AG04449 (cell line): Measurements from ENCODE around the gene FLT4.
"Not testable (repeated sequence)": the region's sequence is repeated elsewhere in the genome, so short reads cannot be mapped to it uniquely, and the experiment has no call there.

ENCODE experiments used
- CTCF ChIA-PET: fragments of 350-600 bp; formaldehyde crosslinking; extraction: SDS; loops from one replicate; lab custom pipeline; 2021; ENCODE audit warnings: antibody characterized with exemption; lab: Yijun Ruan, JAX
- POLR2A ChIA-PET: fragments of 400-600, 350-600 bp; formaldehyde crosslinking; extraction: SDS; loops from one replicate; lab custom pipeline; 2020; ENCODE audit warnings: antibody characterized with exemption, inconsistent platforms; lab: Yijun Ruan, JAX
- DNase-seq: peaks from one replicate; pipeline ENCODE4 v3.0.0-alpha.2; 2010; ENCODE audit warnings: low read depth, low spot score
- H3K4me3 ChIP-seq: 2 replicates; pipeline ENCODE4 v1.5.1; 2011; ENCODE audit warnings: low read depth, mild to moderate bottlenecking, control low read depth, low read length
- TF ChIP-seq, protein P1 (sequence below): IDR thresholded peaks from one replicate; pipeline ENCODE4 v1.5.1; 2011; ENCODE audit warnings: mild to moderate bottlenecking, moderate library complexity, low read length, control low read depth, inconsistent platforms; ENCODE audit not compliant: insufficient read depth; ENCODE audit errors: missing control alignments

Gene FLT4

GRCh38 chr5:180682560-180682959, 33.2 kb upstream of the FLT4 start:
- ChIA-PET POLR2A (no interaction called here), CTCF (no interaction called here)
- no peak overlapping the region for H3K4me3 ChIP-seq
- TF ChIP-seq, protein P1, sequence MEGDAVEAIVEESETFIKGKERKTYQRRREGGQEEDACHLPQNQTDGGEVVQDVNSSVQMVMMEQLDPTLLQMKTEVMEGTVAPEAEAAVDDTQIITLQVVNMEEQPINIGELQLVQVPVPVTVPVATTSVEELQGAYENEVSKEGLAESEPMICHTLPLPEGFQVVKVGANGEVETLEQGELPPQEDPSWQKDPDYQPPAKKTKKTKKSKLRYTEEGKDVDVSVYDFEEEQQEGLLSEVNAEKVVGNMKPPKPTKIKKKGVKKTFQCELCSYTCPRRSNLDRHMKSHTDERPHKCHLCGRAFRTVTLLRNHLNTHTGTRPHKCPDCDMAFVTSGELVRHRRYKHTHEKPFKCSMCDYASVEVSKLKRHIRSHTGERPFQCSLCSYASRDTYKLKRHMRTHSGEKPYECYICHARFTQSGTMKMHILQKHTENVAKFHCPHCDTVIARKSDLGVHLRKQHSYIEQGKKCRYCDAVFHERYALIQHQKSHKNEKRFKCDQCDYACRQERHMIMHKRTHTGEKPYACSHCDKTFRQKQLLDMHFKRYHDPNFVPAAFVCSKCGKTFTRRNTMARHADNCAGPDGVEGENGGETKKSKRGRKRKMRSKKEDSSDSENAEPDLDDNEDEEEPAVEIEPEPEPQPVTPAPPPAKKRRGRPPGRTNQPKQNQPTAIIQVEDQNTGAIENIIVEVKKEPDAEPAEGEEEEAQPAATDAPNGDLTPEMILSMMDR = no peak
- no peak for DNase-seq

GRCh38 chr5:180682008-180682407, 32.6 kb upstream of the FLT4 start:
- DNase-seq, CTCF ChIA-PET, H3K4me3 ChIP-seq, POLR2A ChIA-PET: not testable (repeated sequence)

- DNase-seq, CTCF ChIA-PET, H3K4me3 ChIP-seq: not testable (repeated sequence)
- POLR2A ChIA-PET = interaction anchor here (0.7 kb wide), 1 partner anchor 36 kb away, joined by 5 read pairs; no protein-coding TSS in a partner anchor
Measured at GRCh38 chr5:180678319-180678718, 28.9 kb upstream of the FLT4 start.

DNA sequence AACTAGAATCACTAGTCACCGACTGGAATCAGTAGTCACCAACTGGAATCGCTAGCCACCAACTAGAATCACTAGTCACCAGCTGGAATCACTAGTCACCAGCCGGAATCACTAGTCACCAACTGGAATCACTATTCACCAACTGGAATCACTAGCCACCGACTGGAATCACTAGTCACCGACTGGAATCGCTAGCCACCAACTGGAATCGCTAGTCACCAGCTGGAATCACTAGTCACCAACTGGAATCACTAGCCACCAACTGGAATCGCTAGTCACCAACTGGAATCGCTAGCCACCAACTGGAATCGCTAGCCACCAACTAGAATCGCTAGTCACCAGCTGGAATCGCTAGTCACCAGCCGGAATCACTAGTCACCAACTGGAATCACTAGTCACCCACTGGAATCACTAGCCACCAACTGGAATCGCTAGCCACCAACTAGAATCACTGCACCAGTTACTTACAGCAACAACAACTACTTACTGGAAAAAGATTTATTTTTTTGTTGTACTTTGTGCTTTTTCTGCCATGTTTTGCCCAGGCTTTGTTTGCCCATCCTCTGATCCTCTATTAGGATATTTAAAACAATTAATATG, 25.7 kb upstream of the FLT4 start:
- ChIA-PET POLR2A (no interaction called here), CTCF (no interaction called here)
- H3K4me3 ChIP-seq = no peak overlapping the region
- TF ChIP-seq, protein P1 = no peak
- DNase-seq = no peak

DNA sequence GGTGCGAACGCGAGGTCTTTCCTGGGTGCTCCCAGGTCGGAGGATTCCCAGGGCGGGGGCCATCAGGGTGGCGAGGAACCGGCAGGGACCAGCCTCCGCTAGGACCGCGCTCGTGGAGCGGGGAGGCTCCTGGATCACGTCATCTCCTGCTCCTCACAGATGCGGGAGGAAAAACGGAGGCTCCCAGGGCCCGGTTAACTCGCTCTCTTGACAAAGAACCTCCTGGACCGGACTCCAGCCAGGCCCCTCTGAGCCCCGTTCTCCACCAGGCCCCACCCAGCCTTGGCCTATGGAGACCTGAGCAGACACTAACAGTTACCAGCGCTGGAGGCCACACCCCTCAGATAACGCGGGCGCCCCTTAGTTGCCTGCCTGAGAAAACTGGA, 24.7 kb upstream of the FLT4 start:
- POLR2A ChIA-PET, CTCF ChIA-PET, H3K4me3 ChIP-seq, DNase-seq: not testable (repeated sequence)

DNA sequence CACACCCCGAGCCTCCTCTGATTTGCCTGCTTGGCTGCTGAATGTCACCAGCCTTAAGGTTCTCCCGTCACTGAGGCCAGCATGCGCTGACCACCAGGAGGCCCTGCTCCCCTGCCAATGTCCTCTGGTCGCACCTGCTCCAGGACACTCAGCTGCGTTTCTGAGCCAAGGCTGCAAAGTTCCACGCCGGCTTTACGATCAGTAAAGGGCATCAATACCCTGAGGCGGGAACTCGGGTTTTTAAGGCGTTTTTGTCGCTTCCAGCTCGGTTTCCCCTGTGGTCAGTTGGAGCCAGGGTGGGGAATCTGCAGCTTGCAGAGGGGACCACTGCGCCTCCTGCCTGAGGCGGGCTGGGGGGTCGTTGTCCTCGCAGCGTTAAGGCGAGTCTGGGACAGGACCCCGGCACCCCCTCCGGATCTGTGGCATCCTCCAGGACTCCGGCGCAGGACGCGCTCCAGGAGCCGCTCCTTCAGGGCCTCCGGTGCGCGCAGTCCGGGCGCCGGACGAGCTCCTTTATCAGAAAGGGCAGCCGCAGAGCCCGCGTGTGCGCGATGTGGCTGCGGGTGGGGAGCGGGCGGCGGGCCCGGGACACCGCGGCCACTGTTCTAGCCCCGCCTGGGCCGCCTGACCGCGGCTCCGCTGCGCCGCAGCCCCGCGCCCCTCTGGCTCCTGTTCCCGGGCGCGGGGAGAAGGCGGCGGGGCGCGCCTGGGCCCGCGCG, 24.1 kb upstream of the FLT4 start:
- no peak for DNase-seq
- ChIA-PET POLR2A (no interaction called here), CTCF (no interaction called here)

DNA sequence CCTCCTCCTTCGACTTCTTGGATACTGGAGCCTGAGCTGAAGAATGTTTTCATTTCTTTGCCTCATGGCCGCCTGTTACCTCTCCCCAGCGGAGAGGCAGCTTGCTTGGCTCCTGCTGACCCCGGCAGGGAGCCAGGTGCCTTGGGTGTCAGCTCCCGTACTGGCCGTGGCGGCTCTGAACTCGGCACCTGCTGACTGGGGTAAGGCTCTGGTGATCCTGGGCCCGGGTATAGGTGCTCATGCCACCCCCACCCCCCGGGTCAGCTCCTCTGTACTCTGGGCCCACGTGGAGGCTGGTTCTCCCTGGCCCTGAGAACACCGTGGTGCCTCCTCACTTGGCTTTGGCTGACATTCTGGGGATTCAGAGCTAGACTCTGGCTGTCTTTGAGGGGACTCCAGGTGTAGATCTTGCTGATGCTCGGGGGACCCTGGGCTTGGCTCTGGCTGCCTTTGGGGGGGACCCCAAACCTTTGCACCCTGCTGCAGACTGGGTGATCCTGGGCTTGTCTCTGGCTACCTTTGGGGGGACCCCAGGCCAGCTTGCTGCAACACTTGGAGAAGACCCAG, 22.6 kb upstream of the FLT4 start:
- CTCF ChIA-PET, H3K4me3 ChIP-seq, POLR2A ChIA-PET: not testable (repeated sequence)

More for the DNA sequence above, 24.1 kb upstream of the FLT4 start:
- TF ChIP-seq, protein P1 = no peak
- no peak overlapping the region for H3K4me3 ChIP-seq

DNA sequence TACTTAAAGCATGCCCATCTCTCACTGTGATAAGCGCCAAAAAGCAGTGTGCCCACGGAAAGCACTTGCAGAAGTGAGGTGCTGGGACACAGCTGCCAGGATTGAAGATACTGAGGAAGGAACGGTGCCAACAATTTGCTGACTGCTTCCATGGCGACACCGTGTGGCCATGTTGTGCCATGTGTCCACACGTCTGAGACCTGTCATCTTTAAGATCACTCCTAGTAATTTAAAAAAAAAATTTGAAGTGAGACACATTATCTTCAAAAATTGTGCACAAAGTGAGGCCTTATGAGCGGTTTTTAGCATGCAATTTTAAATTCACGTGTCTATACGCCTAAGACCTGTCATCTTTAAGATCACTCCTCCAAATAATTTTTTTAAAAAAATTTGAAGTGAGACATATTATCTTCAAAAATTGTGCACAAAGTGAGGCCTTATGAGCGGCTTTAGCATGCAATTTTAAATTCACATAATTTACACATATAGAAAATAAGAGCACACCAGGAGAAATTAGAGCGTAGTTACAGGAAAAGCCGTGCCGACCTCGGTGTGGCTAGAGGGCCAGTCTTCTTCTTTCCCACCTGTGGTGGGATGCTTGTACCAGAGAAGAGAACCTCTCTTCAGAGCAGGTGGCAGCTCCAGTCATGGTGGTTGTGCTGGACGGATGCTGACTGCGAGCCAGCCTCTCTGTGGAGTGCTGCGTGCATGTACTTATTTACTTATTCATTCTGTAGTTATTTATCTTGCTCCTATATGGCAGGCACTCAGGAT, 21.4 kb upstream of the FLT4 start:
- H3K4me3 ChIP-seq = no peak overlapping the region
- CTCF ChIA-PET = no interaction called here
- POLR2A ChIA-PET = no interaction called here
- no peak for DNase-seq
- TF ChIP-seq, protein P1 = peak; percentile 35

More for the DNA sequence above, 22.6 kb upstream of the FLT4 start:
- DNase-seq = not testable (repeated sequence)
